DOHH2 (cell line): ENCODE measurements around the gene TRIM61.

Source experiments
- EZH2phosphoT487 ChIP-seq: fragments of 200-600 bp; sonication (generic); IDR thresholded peaks from 2 replicates; pipeline ENCODE4 v1.6.1; 2017; ENCODE audit warnings: borderline replicate concordance, mild to moderate bottlenecking, antibody characterized with exemption, low read length, moderate library complexity, mixed read lengths
- TF ChIP-seq, protein P1 (sequence below): fragments of 200-600 bp; sonication (generic); IDR thresholded peaks from one replicate; pipeline ENCODE4 v1.5.1; 2014; ENCODE audit warnings: antibody characterized with exemption, mild to moderate bottlenecking, low read depth, low read length; ENCODE audit not compliant: poor library complexity, severe bottlenecking

DNA sequence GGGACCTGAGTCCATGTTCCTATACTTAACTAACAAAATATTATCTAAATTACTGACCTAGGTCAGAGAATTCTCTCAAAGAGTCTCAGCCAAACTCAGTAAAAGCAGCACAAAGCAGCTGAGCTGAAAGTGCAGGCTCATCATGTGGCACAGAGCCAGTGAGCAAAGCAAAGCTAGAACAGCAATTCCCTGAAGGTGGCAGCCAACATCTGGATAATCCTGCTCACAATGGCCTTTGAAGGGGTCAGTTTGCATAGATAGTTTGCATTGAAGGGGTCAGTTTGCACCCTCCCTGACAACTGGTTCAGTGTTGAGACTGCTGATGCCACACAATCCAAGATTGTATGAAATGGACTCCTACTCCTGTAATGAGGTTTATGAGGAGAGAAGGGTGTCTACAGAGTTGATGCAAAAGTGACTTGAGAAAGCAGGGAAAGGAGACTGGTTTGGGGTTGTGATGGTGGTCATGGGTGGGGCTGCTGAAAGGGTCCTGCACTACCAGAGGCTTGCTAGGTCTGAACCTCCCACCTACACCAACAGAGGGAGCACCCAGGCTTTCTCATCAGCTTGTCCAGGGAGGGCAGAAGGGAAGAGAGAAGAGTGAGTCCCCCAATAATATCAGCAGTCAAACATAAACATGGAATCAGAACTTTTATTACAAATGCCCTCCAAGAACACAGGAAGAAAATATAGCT, 39.7 kb downstream of the TRIM61 start:
- TF ChIP-seq, protein P1, sequence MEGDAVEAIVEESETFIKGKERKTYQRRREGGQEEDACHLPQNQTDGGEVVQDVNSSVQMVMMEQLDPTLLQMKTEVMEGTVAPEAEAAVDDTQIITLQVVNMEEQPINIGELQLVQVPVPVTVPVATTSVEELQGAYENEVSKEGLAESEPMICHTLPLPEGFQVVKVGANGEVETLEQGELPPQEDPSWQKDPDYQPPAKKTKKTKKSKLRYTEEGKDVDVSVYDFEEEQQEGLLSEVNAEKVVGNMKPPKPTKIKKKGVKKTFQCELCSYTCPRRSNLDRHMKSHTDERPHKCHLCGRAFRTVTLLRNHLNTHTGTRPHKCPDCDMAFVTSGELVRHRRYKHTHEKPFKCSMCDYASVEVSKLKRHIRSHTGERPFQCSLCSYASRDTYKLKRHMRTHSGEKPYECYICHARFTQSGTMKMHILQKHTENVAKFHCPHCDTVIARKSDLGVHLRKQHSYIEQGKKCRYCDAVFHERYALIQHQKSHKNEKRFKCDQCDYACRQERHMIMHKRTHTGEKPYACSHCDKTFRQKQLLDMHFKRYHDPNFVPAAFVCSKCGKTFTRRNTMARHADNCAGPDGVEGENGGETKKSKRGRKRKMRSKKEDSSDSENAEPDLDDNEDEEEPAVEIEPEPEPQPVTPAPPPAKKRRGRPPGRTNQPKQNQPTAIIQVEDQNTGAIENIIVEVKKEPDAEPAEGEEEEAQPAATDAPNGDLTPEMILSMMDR, result peak; percentile 18
- no peak for TF ChIP-seq EZH2phosphoT487
